IgD-negative memory B cell (primary cell): ENCODE data around the gene ZNF710. TPM values are rescaled to one million over a fixed set of nuclear protein-coding genes. Genes with fewer than 3 reads are reported as not detected.
A peak's percentile ranks its signal among the peaks of the same experiment; 100 is the strongest.
"Not testable (repeated sequence)": the region's sequence is repeated elsewhere in the genome, so short reads cannot be mapped to it uniquely, and the experiment has no call there.

ENCODE experiments used
- H3K27ac Mint-ChIP-seq, 3 donors: one replicate each; pipeline ENCODE4 v1.8.0; 2020 to 2022; ENCODE audit warnings: mild to moderate bottlenecking in 3 of 3, mixed read lengths in 3 of 3, moderate library complexity in 1 of 3
- H3K27me3 Mint-ChIP-seq: one replicate; pipeline ENCODE4 v1.8.0; 2021; ENCODE audit warnings: mixed read lengths
- H3K36me3 Mint-ChIP-seq: one replicate; pipeline ENCODE4 v1.8.0; 2020; ENCODE audit warnings: mild to moderate bottlenecking, mixed read lengths
- H3K4me1 Mint-ChIP-seq, 3 donors: one replicate each; pipeline ENCODE4 v1.8.0; 2020 to 2022; ENCODE audit warnings: mixed read lengths in 3 of 3, mild to moderate bottlenecking in 1 of 3
- H3K4me3 Mint-ChIP-seq, 4 donors: one replicate each; pipeline ENCODE4 v1.8.0; 2020 to 2022; ENCODE audit warnings: mild to moderate bottlenecking in 4 of 4, mixed read lengths in 4 of 4, moderate library complexity in 3 of 4
- H3K9me3 Mint-ChIP-seq, 3 donors: one replicate each; pipeline ENCODE4 v1.8.0; 2020 to 2021; ENCODE audit warnings: mixed read lengths in 3 of 3, mild to moderate bottlenecking in 1 of 3
- polyA plus RNA-seq: library from polyadenylated mRNA; unstranded; fragments of 300-500 nt; fragmentation: Illumina TruSeq; gene quantifications from one replicate; pipeline ENCODE4 v1.2.3, GENCODE V29; 2021

Gene ZNF710, protein sequence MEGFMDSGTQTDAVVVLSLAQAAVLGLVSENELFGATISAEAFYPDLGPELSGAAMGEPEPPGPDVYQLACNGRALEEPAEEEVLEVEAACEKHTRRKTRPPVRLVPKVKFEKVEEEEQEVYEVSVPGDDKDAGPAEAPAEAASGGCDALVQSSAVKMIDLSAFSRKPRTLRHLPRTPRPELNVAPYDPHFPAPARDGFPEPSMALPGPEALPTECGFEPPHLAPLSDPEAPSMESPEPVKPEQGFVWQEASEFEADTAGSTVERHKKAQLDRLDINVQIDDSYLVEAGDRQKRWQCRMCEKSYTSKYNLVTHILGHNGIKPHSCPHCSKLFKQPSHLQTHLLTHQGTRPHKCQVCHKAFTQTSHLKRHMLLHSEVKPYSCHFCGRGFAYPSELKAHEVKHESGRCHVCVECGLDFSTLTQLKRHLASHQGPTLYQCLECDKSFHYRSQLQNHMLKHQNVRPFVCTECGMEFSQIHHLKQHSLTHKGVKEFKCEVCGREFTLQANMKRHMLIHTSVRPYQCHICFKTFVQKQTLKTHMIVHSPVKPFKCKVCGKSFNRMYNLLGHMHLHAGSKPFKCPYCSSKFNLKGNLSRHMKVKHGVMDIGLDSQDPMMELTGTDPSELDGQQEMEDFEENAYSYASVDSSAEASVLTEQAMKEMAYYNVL
- polyA plus RNA-seq: 3.6 TPM

GRCh38 chr15:90001062-90001682, at the start of gene ZNF710:
Gene ZNF710 (plus strand): TSS chr15:90001324. CDS start chr15:90067138, 65,814 bp downstream.
- Mint-ChIP-seq H3K4me3 (peak within 1 kb of the TSS; percentile 85 to 99 (median 96)), H3K36me3 (peaks cover 5% of the 10 kb centered on the region), H3K27me3 (no peaks in the 10 kb centered on the region), H3K4me1 (peaks cover 19 to 27% (median 23%) of the 10 kb centered on the region in 3 donors), H3K9me3 (no peaks in the 10 kb centered on the region), H3K27ac (peak within 1 kb of the TSS; percentile 80 to 95 (median 91))

- Mint-ChIP-seq H3K27ac (no peak overlapping the region), H3K4me3 (no peak overlapping the region), H3K4me1 (no peaks in the 10 kb centered on the region), H3K27me3 (peaks cover 2% of the 10 kb centered on the region), H3K9me3 (peaks cover 0 to 8% (median 0%) of the 10 kb centered on the region in 3 donors), H3K36me3 (peaks cover 8% of the 10 kb centered on the region)
These were observed 46.6 kb upstream of the ZNF710 start for GRCh38 chr15:89954541-89954940.

DNA sequence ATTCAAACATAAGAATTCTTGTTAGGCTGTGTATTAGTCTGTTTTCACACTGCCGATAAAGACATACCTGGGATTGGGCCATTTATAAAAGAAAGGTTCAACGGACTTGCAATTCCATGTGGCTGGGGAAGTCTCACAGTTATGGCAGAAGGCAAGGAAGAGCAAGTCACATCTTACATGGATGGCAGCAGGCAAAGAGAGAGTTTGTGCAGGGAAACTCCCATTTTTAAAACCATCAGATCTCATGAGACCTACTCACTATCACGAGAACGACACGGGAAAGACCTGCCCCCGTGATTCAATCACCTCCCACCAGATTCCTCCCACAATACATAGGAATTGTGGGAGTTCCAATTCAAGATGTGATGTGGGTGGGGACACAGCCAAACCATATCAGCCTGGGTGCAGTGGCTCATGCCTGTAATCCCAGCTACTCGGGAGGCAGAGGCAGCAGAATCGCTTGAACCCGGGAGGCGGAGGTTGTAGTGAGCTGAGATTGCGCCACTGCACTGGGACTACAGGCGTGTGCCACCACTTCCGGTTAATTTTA, 45.6 kb upstream of the ZNF710 start:
- H3K36me3 Mint-ChIP-seq, H3K9me3 Mint-ChIP-seq, H3K4me1 Mint-ChIP-seq, H3K27me3 Mint-ChIP-seq, H3K4me3 Mint-ChIP-seq: not testable (repeated sequence)
- peak overlapping the region in 1 of 3 donors; percentile 34 for H3K27ac Mint-ChIP-seq

DNA sequence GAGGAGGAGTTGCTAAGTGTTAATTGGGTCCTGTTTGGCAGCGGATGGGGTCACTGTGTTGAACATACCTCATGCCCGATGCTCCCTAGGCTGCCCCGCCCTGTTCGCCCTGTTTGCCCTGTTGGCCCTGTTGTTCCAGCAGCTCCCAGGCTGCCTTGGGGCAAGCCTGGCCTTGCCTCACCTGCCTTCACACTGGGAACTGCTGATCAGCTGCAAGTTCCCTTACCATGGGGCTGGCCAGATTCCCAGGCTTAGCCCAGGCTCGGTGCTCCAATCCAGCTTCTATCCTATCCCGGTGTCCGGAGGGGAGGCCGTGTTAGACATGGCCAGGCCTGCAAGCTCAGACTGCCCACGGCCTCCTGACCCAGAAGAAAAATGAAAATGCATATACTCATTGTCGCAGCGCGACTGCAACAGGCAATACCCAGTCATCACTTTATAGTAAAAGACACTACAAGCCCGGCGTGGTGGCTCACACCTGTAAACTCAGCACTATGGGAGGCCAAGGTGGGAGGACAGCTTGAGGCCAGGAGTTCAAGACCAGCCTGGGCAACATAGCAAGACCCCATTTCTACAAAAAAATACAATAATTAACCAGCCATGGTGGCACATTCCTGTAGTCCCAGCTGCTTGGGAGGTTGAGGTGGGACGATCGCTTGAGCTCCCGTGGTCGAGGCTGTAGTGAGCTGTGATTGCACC, 42.9 kb upstream of the ZNF710 start:
- Mint-ChIP-seq H3K4me1 (no peaks in the 10 kb centered on the region), H3K27ac (no peak overlapping the region), H3K9me3 (peaks cover 0 to 8% (median 0%) of the 10 kb centered on the region in 3 donors), H3K4me3 (no peak overlapping the region), H3K27me3 (peaks cover 4% of the 10 kb centered on the region), H3K36me3 (peaks cover 2% of the 10 kb centered on the region)

DNA sequence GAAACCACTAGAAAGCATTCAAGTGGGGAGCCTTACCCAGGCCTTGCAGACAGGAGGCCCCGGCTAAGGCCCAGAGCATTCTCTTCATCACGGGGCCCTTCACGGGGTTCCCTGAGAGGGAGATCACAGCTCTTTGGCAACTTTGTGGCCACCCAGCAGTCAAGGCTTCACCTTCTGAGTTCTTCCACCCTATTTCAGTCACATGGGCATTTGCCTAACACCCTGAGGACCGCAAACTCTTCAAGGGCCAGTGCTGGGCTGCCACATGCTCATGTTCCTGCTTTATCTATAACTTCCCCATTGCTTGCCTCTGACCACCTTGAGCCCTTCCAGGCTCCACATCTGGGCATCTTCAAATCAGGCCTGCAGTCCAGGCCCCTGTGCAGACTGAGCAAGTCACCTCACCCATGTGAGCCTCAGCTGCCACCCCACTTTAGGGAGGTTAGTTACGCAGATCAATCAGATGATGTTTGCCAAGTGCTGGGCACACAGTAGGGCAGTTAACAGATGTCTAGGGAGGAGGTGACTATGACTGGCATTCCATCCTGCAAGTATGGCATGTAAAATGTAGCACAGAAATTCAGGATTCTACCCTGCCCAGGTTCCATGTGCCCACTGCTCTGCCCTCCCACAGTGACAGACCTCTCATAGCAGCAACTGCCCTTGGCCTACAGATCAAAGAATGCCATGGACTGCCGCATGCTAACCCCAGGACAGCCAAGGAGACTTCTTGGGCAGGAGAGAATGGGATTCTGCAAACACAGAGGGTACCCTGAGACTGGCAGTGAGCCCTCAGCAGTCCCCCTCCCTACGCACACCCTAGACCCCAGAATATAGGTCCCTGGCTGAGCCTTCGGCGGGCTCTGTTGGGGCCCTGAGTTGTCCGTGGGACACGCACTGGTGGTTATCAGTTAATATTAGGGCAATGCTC, 37.6 kb upstream of the ZNF710 start:
- H3K4me1 Mint-ChIP-seq: no peaks in the 10 kb centered on the region

DNA sequence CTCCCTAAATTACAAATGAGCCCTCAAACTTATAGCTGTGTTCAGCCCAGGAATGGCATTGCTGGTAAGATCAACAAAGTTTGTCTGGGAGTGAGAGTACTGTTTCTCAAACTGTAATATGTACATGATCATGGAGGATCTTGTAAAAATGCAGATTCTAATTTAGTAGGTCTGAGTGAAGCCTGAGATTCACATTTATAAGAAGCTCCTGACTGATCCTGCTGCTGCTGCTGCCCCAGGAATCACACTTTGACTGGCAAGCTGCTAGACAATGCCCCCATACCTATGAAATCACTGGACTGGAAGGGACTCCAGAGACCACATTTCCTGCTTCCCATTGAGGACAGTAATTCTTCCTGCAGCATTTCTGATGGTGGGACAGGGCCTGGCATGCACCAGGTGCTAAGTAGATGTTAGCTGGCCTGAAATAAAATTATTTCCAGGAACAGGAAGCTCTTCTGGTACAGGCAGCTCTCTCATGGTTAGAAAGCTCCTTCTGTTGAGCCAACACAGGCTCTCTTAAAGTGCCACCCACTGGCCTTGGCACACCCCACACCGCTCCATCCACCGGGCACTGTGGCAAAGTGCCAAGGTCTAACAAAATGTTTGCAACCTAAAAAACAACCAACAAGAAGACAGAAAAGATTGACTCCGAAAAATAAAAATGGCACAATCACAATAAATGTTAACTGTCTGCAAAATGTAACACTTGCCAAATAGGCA, 36.7 kb upstream of the ZNF710 start:
- H3K27me3 Mint-ChIP-seq: peaks cover 2% of the 10 kb centered on the region
- no peaks in the 10 kb centered on the region for H3K9me3 Mint-ChIP-seq
- H3K4me3 Mint-ChIP-seq: no peak overlapping the region
- H3K36me3 Mint-ChIP-seq: no peaks in the 10 kb centered on the region
- H3K27ac Mint-ChIP-seq: no peak overlapping the region
- no peaks in the 10 kb centered on the region for H3K4me1 Mint-ChIP-seq

More for the DNA sequence above, 37.6 kb upstream of the ZNF710 start:
- peak overlapping the region in 1 of 4 donors; percentile 12 for H3K4me3 Mint-ChIP-seq
- H3K36me3 Mint-ChIP-seq: no peaks in the 10 kb centered on the region
- H3K27me3 Mint-ChIP-seq: peaks cover 2% of the 10 kb centered on the region
- H3K9me3 Mint-ChIP-seq: no peaks in the 10 kb centered on the region
- H3K27ac Mint-ChIP-seq: no peak overlapping the region

DNA sequence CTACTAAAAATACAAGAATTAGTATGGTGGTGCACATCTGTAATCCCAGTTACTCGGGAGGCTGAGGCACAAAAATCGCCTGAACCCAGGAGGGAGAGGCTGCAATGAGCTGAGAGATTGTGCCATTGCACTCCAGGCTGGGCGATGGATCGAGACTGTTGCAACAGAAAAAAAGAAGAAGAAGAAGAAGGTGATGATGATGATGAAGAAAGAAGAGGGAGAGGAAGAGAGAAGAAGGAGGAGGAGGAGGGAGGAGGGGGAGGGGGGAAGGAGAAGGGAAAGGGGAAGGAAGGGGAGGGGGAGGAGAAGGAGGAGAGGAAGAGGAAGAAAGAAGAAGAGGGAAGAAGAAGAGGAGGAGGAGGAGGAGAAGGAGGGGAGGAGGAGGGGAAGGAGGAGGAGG, 33.2 kb upstream of the ZNF710 start:
- H3K9me3 Mint-ChIP-seq: no peaks in the 10 kb centered on the region
- H3K4me3 Mint-ChIP-seq: no peak overlapping the region
- peaks cover 0 to 3% (median 0%) of the 10 kb centered on the region in 3 donors for H3K4me1 Mint-ChIP-seq
- no peaks in the 10 kb centered on the region for H3K27me3 Mint-ChIP-seq
- H3K36me3 Mint-ChIP-seq: no peaks in the 10 kb centered on the region
- no peak overlapping the region for H3K27ac Mint-ChIP-seq

- Mint-ChIP-seq H3K4me1 (peaks cover 5 to 15% (median 10%) of the 10 kb centered on the region in 3 donors), H3K27me3 (no peaks in the 10 kb centered on the region), H3K36me3 (peaks cover 2% of the 10 kb centered on the region), H3K4me3 (no peak overlapping the region), H3K27ac (peak overlapping the region in 1 of 3 donors; percentile 43), H3K9me3 (no peaks in the 10 kb centered on the region)
These were observed 29.5 kb upstream of the ZNF710 start for GRCh38 chr15:89971592-89971997.

- H3K9me3 Mint-ChIP-seq: no peaks in the 10 kb centered on the region
- H3K4me3 Mint-ChIP-seq: no peak overlapping the region
- no peaks in the 10 kb centered on the region for H3K27me3 Mint-ChIP-seq
- peaks cover 2% of the 10 kb centered on the region for H3K36me3 Mint-ChIP-seq
- H3K4me1 Mint-ChIP-seq: peaks cover 5 to 15% (median 10%) of the 10 kb centered on the region in 3 donors
- H3K27ac Mint-ChIP-seq: peak overlapping the region in 1 of 3 donors; percentile 43
These were observed 29.0 kb upstream of the ZNF710 start for GRCh38 chr15:89972085-89972484.

DNA sequence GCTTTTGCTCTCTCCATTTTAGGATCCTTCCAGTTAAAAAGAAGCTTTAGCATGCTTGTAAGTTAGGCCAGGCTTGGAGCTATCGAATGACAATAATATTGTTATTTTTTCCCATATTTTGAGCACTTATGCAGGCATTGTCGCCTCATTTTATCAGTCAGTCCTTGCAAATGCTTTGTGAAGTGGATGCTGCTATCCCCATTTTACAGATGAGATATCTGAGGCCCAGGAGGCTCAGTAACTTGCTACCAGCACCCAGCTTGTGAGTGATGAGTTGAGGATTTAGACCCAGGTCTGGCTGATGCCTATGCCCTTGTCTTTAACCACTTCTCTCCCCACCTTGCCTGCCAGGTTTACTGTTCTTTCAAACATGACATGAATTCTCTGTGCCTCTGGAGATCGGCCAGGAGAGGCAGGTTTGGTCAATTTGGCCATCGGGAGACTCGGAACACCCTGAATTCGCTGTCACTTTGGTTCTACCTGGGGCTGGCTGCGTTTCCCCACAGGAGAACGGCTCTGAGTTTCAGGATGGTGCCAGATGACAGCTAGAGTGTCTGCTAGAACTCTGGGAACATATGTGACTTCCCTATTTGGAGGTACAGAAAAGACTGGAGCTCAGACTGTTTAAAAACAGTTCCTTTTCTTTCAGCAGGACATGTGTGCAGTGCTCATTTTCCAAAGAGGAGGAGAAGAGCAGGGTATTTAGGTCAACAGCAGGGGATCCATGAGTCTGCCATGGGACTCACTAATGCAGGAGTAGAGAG, 25.5 kb upstream of the ZNF710 start:
- no peak overlapping the region for H3K27ac Mint-ChIP-seq
- H3K27me3 Mint-ChIP-seq: no peaks in the 10 kb centered on the region
- peak overlapping the region in 2 of 4 donors; percentile 51 to 86 for H3K4me3 Mint-ChIP-seq
- peaks cover 2% of the 10 kb centered on the region for H3K36me3 Mint-ChIP-seq
- no peaks in the 10 kb centered on the region for H3K9me3 Mint-ChIP-seq
- H3K4me1 Mint-ChIP-seq: peaks cover 5 to 15% (median 10%) of the 10 kb centered on the region in 3 donors

GRCh38 chr15:89976246-89976600, 24.9 kb upstream of the ZNF710 start:
- Mint-ChIP-seq H3K27me3 (no peaks in the 10 kb centered on the region), H3K4me3 (peak overlapping the region in 1 of 4 donors; percentile 86), H3K36me3 (peaks cover 2% of the 10 kb centered on the region), H3K4me1 (peaks cover 5 to 15% (median 10%) of the 10 kb centered on the region in 3 donors), H3K27ac (no peak overlapping the region), H3K9me3 (peaks cover 0 to 2% (median 0%) of the 10 kb centered on the region in 3 donors)

DNA sequence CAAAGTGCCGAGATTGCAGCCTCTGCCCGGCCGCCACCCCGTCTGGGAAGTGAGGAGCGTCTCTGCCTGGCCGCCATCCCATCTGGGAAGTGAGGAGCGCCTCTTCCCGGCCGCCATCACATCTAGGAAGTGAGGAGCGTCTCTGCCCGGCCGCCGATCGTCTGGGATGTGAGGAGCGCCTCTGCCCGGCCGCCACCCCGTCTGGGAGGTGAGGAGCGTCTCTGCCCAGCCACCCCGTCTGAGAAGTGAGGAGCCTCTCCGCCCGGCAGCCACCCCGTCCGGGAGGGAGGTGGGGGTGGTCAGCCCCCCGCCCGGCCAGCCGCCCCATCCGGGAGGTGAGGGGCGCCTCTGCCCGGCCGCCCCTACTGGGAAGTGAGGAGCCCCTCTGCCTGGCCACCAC, 23.3 kb upstream of the ZNF710 start:
- H3K27ac Mint-ChIP-seq, H3K36me3 Mint-ChIP-seq, H3K9me3 Mint-ChIP-seq, H3K27me3 Mint-ChIP-seq, H3K4me3 Mint-ChIP-seq: not testable (repeated sequence)
- H3K4me1 Mint-ChIP-seq: peaks cover 5 to 15% (median 7%) of the 10 kb centered on the region in 3 donors

DNA sequence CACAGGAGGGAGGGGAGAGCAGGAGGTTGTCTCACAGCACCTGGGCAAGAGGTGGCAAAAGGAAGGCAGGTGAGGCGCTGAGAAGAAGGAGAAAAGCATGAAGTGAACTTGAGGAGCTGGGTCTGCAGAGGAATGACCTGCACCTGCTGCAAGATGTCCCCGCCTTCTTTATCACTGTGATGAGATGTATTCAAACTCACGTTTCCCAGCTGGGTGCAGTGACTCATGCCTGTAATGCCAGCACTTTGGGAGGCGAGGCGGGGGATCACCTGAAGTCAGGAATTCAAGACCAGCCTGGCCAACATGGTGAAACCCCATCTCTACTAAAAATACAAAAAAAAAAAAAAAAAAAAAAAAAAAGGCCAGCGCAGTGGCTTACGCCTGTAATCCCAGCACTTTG, 22.2 kb upstream of the ZNF710 start:
- Mint-ChIP-seq H3K27ac (no peak overlapping the region), H3K27me3 (no peaks in the 10 kb centered on the region), H3K36me3 (peaks cover 6% of the 10 kb centered on the region), H3K4me1 (peaks cover 5 to 15% (median 7%) of the 10 kb centered on the region in 3 donors), H3K4me3 (no peak overlapping the region), H3K9me3 (peaks cover 0 to 2% (median under 1%) of the 10 kb centered on the region in 3 donors)
